SIG-M5 (cell line): ENCODE data around the gene SLC13A2.
"Not testable (repeated sequence)": the region's sequence is repeated elsewhere in the genome, so short reads cannot be mapped to it uniquely, and the experiment has no call there.

Experiments used
- DNase-seq: peaks from one replicate; lab custom pipeline; 2025; lab: John Stamatoyannopoulos, UW

The SLC13A2 gene

DNA sequence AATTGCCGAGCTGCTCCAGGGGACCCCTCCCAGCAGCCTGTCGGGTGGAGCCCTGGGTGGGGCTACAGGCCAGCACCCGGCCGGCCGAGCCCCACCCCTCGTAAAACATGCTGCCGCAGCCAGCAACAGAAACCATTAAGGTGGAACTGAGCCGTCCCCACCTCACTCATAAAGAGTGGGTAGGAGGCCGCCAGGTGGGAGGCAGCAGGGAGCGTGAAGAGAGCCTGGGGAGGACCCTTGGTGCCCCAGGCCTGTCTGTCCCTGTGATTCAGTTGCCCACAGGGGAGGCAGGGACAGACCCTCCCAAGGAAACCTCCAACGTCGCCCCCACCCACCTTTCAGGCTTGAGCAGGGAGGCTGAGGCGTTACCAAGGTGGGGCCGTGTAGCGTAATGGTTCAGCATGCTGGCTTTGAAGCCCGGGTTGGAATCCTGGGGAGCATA lies 41.1 kb downstream of the SLC13A2 start:
- no peak for DNase-seq

DNA sequence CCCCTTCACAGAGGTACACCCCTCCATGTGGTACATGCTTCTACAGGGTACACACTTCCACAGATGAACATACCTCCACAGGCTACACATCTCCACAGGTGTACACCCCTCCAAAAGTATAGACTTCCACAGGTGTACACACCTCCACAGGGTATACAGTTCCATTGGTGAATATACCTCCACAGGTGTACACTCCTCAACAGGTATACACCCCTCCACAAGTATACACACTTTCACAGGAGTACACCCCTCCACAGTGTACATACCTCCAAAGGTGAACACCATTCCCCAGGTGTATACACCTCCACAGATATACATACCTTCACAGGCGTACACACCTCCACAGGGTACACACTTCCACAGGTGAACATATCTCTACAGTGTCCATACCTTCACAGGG lies 42.1 kb downstream of the SLC13A2 start:
- DNase-seq, result no peak

- peak; percentile 56 for DNase-seq
Measured at GRCh38 chr17:28518132-28518531, 44.7 kb downstream of the SLC13A2 start.

DNA sequence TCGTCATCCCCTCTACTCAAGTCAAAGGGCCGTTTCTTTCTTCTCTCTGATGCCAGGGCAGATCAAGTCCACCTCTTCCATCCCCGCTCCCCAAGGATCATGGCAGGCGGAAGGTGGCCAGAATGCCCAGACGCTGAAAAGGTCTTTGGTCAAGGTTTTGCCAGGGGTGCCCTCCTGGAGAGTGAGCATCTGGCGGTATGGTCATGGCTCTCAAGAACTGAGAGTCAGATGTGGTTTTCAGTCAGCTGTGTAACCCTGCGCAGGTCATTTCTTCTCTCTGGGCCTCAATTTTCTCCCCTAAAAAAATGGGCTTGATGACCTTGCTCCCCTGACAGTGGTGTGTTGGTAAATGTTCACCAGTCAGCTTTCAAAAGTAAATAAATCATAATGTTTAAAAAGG lies 45.1 kb downstream of the SLC13A2 start:
- DNase-seq, result no peak

- DNase-seq, result no peak
Measured at GRCh38 chr17:28519236-28519635, 45.8 kb downstream of the SLC13A2 start.

DNA sequence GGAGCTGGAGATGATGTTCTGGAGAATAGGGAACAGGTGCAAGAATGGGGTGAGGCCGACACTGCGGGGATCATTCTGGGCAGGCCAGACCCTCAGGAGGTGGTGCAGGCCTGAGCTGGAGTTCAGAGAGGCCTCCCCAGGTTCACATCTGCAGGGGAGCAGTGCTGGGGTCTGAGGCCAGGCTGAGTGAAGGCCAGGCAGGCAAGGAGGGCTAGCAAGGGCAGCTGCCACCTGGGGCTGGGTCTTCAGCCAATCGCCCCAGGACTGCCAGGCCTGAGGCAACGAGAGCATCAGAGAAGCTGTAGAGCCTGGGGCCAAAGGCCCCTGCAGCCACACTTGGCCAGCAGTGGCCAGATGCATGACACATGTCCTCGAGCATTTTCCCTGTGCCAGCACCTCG lies 47.2 kb downstream of the SLC13A2 start:
- no peak for DNase-seq

GRCh38 chr17:28521311-28522085 lies 48.1 kb downstream of the SLC13A2 start:
- DNase-seq, result no peak

DNA sequence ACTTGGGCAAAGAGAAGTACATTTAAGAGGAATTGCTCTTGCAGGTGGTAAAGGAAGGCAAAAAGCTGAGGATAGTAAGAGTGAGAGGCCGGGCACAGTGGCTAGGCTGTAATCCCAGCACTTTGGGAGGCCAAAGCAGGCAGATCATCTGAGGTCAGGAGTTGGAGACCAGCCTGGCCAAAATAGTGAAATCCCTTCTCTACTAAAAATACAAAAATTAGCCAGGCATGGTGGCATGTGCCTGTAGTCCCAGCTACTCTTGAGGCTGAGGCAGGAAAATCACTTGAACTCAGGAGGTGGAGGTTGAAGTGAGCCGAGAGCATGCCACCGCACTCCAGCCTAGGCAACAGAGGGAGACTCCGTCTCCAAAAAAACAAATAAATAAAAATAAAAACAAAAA lies 48.8 kb downstream of the SLC13A2 start:
- not testable (repeated sequence) for DNase-seq

DNA sequence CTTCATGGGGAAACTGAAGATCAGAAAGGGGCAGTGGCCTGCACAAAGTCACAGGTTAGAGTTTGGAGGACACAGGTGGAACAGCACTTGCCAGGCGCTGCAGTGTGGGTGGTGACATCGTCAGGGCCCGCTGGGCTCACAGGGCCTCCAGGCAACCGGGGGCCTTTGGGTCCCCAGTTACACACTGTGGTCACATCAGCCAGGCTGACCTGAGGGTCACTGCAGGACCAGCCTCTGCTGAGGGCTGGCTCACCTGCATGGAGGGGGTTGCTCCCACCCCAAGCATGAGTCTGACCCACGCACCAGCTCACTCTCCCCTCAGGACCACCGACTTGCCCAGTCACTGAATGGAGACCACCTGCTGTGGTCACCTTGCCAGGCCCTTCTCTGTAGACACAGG lies 49.7 kb downstream of the SLC13A2 start:
- DNase-seq, result no peak

DNA sequence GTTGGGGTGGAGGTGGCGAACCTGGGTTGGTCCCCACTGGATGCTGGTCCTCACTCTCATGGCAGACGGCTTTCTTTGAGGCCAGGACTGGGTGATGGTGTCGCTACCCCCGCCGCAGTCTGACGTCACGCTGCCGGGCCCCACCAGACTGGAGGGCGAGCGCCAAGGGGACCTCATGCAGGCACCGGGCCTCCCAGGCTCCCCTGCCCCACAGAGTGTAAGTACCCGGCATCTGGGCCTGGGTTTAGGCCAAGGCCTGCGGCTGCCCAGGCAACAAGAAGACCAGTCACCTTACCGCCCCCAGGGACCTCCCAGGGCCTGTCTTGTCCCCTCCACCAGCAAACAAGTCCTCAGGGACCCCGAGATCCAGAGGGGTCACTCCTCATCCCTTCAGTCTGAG lies 50.4 kb downstream of the SLC13A2 start:
- no peak for DNase-seq

GRCh38 chr17:28524476-28525424 lies 51.3 kb downstream of the SLC13A2 start:
- DNase-seq, result no peak

DNA sequence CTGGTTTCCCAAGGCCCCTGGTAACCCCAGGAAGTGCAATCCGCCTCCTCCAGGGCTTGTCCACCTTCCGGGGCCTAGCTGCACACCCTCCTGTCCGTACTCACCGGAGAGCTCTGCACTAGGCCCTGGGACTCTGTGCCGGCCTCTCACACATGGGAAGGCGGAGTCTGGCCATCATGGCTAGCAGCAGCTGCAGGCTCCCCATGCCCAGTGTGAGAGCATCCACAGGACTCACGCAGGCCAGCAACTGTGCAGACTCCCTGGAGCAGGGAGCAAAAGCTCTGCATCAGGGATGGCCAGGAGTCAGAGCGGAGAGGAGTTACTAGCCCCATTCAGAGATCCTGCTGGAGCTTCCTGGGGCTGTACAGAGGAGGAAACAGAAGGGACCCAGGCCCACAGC lies 52.9 kb downstream of the SLC13A2 start:
- no peak for DNase-seq

DNA sequence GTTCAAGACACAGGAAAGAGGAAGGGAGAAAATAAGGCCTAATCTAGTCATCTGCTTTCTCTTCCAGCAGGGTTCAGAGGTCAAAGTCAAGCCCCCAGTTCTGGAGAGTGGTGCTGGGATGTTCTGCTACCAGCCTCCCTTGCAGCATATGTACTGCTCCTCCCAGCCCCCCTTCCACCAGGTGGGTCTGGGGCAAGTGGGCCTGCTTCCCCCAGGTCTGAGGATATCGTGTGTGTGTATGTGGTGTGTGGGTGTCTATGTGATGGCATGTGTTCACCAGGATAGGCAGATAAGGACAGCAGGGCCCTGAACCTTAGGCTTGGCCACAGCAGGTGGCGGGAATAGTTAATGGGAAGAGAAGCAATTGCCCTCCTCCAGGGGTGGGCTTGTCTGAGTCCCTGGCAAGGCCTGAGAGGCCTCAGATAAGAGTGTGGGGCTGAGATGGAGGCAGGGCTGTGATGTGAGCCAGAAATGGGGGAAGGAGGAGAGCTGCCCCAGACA lies 53.8 kb downstream of the SLC13A2 start:
- no peak for DNase-seq

DNA sequence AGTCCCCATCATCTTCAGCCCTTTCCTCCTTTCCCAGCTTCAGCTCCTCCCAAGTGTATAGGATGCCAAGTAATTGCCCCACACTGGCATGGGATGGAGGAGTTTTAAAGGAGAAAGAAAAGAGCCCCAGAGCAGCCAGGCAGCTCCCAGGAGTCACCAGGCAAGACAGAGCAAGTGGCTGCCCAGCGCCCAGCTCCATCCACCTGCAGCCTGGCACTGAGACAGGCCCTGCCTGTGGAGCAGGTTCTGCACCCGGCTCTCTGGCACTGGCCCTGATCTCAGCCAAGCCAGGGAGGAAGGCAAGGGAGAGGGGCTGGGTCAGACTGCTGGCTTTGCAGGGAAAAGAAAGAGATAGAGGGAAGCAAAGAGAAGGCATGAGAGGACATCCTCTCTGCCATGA lies 54.4 kb downstream of the SLC13A2 start:
- DNase-seq, result no peak

DNA sequence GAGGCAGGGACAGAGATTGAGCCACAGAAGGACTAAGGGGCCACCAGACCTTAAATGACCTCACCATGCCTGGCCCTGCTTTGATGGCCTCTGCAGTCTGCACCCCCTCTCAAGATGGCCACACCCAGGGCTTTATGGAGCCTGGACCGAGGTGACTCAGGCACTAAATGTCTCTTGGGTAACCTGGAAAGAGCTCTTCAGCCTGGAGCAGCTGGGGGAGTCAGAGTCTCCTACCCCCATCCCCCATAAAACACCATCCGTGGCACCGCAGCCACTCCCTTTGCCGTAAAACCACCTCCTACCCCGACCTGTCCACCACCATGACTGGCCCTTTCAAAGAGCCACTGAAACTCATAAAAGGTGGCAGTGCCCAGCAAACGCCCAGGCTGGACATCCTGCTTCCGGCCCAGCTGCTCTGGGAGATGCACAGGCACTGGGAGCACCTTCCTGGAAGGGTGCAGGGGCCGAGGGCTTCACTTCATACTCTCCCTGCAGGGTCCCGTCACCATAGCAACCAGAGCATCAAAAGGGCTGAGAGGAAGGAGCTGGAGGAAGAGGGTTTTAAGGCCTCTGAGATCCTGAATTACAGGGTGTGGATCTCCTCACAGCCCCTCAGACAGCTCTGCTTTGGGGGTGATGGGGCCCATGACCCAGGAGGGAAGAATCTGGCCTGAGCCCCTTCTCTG lies 55.0 kb downstream of the SLC13A2 start:
- no peak for DNase-seq

- no peak for DNase-seq
Measured at GRCh38 chr17:28529013-28529400, 55.6 kb downstream of the SLC13A2 start.

GRCh38 chr17:28530250-28530649 lies 56.8 kb downstream of the SLC13A2 start:
- no peak for DNase-seq

DNA sequence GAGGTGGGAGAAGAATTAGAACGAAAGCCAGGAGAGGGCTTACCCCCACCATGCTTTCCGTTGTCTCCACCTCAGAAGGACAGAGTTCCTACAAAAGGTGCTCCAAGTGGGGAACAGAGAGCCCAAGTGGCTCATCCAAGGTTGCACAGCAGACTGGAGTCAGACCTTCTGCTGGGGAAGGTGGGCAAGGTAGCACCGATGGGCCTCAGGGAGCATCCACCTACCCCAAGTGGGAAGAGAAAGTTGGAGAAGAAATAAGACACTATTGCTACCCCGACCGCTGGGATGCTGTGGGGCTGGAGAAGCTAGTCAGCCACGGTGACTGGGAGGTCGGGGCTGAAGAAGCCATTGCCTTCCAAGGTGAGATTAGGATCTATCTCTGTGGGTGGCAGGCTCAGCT lies 57.5 kb downstream of the SLC13A2 start:
- DNase-seq, result no peak

GRCh38 chr17:28532050-28532960 lies 58.9 kb downstream of the SLC13A2 start:
- DNase-seq, result no peak

DNA sequence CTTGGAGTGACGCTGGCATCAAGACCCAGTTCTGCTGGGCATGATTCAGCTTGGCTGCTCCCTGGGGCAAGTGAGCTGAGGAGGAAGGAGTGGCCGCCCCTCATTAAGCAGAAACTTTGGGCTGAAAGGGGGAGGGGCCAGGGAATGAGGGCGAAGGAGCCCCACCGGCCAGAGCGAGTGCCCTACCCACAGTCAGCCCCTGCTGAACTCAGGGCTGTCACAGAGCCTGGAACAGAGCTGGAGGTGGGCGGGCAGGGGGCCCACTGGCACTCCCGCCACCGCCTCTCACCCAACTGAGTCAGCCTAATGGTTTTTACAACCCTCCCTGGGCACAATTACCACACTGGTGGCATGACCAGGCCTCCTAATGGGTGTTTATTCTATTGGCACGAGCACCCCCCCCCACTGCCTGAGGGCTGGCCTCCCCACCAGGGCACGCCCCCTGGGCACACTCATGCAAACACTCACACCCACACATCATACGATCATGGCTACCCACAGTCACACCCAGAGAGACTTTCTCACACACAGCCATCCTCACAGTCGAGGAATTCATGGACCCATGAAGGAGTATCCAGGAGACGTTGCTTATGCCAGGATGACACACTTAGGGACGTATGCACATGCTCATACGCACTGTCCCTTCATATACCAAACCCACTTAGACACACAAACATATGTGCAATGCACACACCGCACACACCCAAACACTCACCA lies 59.8 kb downstream of the SLC13A2 start:
- no peak for DNase-seq
